ENCODE data around the gene PAH.
"Not testable (repeated sequence)": the region's sequence is repeated elsewhere in the genome, so short reads cannot be mapped to it uniquely, and the experiment has no call there.

PAH gene

GRCh38 chr12:102891756-102892155, 25.3 kb downstream of the PAH start:
- DNase-seq (ENCODE audit: low read depth) = no peak

- no peak for DNase-seq (ENCODE audit: low read depth)
Measured at GRCh38 chr12:102888511-102888910, 28.5 kb downstream of the PAH start.

- DNase-seq (ENCODE audit: low read depth) = no peak
Measured at GRCh38 chr12:102885043-102885932, 31.8 kb downstream of the PAH start.

- DNase-seq (ENCODE audit: low read depth) = peak; percentile 42
Measured at GRCh38 chr12:102883204-102883799, 33.7 kb downstream of the PAH start.

- DNase-seq (ENCODE audit: low read depth) = no peak
Measured at GRCh38 chr12:102880783-102881182, 36.3 kb downstream of the PAH start.

- DNase-seq (ENCODE audit: low read depth) = peak; percentile 77
Measured at GRCh38 chr12:102879144-102879763, 37.8 kb downstream of the PAH start.

GRCh38 chr12:102876883-102877282, 40.2 kb downstream of the PAH start:
- DNase-seq (ENCODE audit: low read depth) = peak; percentile 1

- no peak for DNase-seq (ENCODE audit: low read depth)
Measured at GRCh38 chr12:102874819-102875218, 42.2 kb downstream of the PAH start.

GRCh38 chr12:102873077-102873476, 44.0 kb downstream of the PAH start:
- DNase-seq (ENCODE audit: low read depth) = peak; percentile 1

- no peak for DNase-seq (ENCODE audit: low read depth)
Measured at GRCh38 chr12:102871014-102871413, 46.0 kb downstream of the PAH start.

- DNase-seq (ENCODE audit: low read depth) = no peak
Measured at GRCh38 chr12:102869571-102869970, 47.5 kb downstream of the PAH start.

GRCh38 chr12:102865821-102866615, 51.0 kb downstream of the PAH start:
- DNase-seq (ENCODE audit: low read depth) = no peak

GRCh38 chr12:102862486-102862885, 54.6 kb downstream of the PAH start:
- no peak for DNase-seq (ENCODE audit: low read depth)

- DNase-seq (ENCODE audit: low read depth) = no peak
Measured at GRCh38 chr12:102851246-102851645, 65.8 kb downstream of the PAH start.

- DNase-seq (ENCODE audit: low read depth) = no peak
Measured at GRCh38 chr12:102849722-102850447, 67.2 kb downstream of the PAH start.

- no peak for DNase-seq (ENCODE audit: low read depth)
Measured at GRCh38 chr12:102848832-102849231, 68.2 kb downstream of the PAH start.

GRCh38 chr12:102847131-102847530, 69.9 kb downstream of the PAH start:
- peak; percentile 25 for DNase-seq (ENCODE audit: low read depth)

- no peak for DNase-seq (ENCODE audit: low read depth)
Measured at GRCh38 chr12:102833687-102834441, 83.2 kb downstream of the PAH start.

- DNase-seq (ENCODE audit: low read depth) = not testable (repeated sequence)
Measured at GRCh38 chr12:102832826-102833225, 84.2 kb downstream of the PAH start.

GRCh38 chr12:102824218-102824835, 92.7 kb downstream of the PAH start:
- DNase-seq (ENCODE audit: low read depth) = peak; percentile 20

All from ELR (cell line).